ENCODE results near the gene FOXN3.
A peak's percentile ranks its signal among the peaks of the same experiment; 100 is the strongest.

Gene FOXN3

GRCh38 chr14:89267163-89267562 is 149.9 kb downstream of the FOXN3 start:
- no peak for DNase-seq
- TF ChIP-seq GATA1 (IDR thresholded peaks at IDR 0.05; ENCODE audit: low read depth, low read length) (no peak), POLR2A (IDR thresholded peaks at IDR 0.05; ENCODE audit: low read length) (no peak)

GRCh38 chr14:89266754-89267153 is 150.3 kb downstream of the FOXN3 start:
- TF ChIP-seq GATA1 (IDR thresholded peaks at IDR 0.05; ENCODE audit: low read depth, low read length) (no peak), POLR2A (IDR thresholded peaks at IDR 0.05; ENCODE audit: low read length) (no peak)
- DNase-seq: no peak

DNA sequence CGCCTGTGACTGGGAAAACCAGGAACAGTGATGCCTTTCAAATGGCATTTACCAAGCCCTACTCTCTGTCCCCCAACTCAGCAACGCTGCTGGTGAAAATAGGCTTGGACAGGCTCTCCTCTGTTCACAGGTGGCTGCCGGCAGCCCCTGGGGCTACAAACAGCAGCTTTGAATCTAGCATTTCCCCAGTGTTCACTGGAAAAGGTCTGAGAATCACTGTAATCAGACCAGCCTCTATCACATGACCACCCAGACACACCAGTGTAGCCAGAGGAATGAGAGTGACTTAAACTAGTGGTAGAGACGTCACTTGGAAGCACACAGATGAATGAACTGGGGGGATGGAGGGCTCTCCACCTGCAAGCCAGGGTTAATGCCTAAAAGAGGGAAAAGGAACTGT is 151.8 kb downstream of the FOXN3 start:
- DNase-seq: no peak
- no peak for TF ChIP-seq GATA1 (IDR thresholded peaks at IDR 0.05; ENCODE audit: low read depth, low read length)
- no peak for TF ChIP-seq POLR2A (IDR thresholded peaks at IDR 0.05; ENCODE audit: low read length)

- no peak for DNase-seq
- TF ChIP-seq POLR2A (IDR thresholded peaks at IDR 0.05; ENCODE audit: low read length): no peak
- no peak for TF ChIP-seq GATA1 (IDR thresholded peaks at IDR 0.05; ENCODE audit: low read depth, low read length)
These were observed 152.7 kb downstream of the FOXN3 start for GRCh38 chr14:89264196-89264800.

DNA sequence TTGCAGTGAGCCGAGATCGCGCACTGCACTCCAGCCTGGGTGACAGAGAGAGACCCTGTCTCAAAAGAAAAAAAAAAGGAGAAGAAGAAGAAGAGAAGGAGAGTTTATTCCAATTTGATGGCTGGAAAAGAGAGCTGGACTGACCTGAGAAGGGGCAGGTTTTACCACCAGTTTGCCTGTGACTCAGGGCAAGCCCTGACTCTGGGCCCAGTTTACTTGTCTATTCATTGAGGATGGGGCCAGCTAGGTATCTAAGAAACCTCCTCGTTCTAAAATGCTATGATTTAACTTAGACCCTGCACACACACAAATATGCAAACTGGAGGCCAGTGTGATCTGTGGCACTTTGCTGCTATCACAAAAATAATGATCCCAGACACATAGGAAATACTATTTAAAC is 155.0 kb downstream of the FOXN3 start:
- DNase-seq: no peak
- TF ChIP-seq GATA1 (IDR thresholded peaks at IDR 0.05; ENCODE audit: low read depth, low read length): no peak
- TF ChIP-seq POLR2A (IDR thresholded peaks at IDR 0.05; ENCODE audit: low read length): no peak

DNA sequence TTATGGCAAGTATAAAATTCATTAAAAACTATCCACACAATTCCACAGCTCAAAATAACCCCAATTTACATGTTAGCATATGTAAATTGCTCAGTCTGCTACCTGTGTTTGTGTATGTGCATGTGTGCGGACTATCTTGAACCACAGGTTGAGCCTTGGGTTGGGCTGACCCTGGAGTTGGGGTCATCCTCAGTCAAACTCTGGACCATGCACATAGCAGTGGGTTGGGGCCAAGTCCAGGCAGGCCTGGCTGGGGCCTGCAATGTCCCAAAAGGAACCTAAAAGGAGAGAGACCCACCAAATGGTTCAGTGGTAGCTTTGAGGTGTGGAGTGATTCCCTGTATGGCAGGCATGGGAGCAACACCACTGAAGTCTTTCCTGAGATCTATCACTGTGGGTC is 156.1 kb downstream of the FOXN3 start:
- TF ChIP-seq POLR2A (IDR thresholded peaks at IDR 0.05; ENCODE audit: low read length) (no peak), GATA1 (IDR thresholded peaks at IDR 0.05; ENCODE audit: low read depth, low read length) (no peak)
- DNase-seq: no peak

GRCh38 chr14:89259951-89260609 is 157.0 kb downstream of the FOXN3 start:
- no peak for DNase-seq
- no peak for TF ChIP-seq POLR2A (IDR thresholded peaks at IDR 0.05; ENCODE audit: low read length)
- TF ChIP-seq GATA1 (IDR thresholded peaks at IDR 0.05; ENCODE audit: low read depth, low read length): no peak

GRCh38 chr14:89258728-89259273 is 158.2 kb downstream of the FOXN3 start:
- TF ChIP-seq GATA1 (IDR thresholded peaks at IDR 0.05; ENCODE audit: low read depth, low read length) (no peak), POLR2A (IDR thresholded peaks at IDR 0.05; ENCODE audit: low read length) (no peak)
- DNase-seq: no peak

- DNase-seq: no peak
- TF ChIP-seq GATA1 (IDR thresholded peaks at IDR 0.05; ENCODE audit: low read depth, low read length): no peak
- TF ChIP-seq POLR2A (IDR thresholded peaks at IDR 0.05; ENCODE audit: low read length): no peak
These were observed 160.1 kb downstream of the FOXN3 start for GRCh38 chr14:89256951-89257350.

GRCh38 chr14:89256283-89256682 is 160.8 kb downstream of the FOXN3 start:
- no peak for TF ChIP-seq POLR2A (IDR thresholded peaks at IDR 0.05; ENCODE audit: low read length)
- TF ChIP-seq GATA1 (IDR thresholded peaks at IDR 0.05; ENCODE audit: low read depth, low read length): no peak

DNA sequence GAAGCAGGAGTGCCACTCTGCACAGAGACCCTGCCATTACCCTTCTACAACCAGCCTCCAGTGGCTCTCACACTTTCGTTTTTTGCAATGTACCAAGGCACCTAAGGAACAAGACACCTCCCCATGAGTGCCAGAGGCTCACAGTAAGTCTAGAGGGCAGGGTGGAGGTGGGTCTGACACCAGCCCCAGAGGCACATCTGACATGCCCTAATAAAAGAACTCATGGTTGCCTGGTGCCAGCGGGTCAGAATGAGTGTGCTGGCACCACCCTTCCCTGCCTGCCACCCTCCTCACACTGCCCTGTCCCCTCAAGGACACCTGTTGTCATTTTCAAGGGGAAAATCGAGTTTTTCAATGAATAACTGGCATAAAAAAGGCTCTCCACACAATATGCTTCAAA is 161.2 kb downstream of the FOXN3 start:
- TF ChIP-seq POLR2A (IDR thresholded peaks at IDR 0.05; ENCODE audit: low read length): no peak
- TF ChIP-seq GATA1 (IDR thresholded peaks at IDR 0.05; ENCODE audit: low read depth, low read length): no peak
- DNase-seq: no peak

More at GRCh38 chr14:89256283-89256682, 160.8 kb downstream of the FOXN3 start:
- DNase-seq: no peak

- no peak for DNase-seq
- no peak for TF ChIP-seq GATA1 (IDR thresholded peaks at IDR 0.05; ENCODE audit: low read depth, low read length)
- no peak for TF ChIP-seq POLR2A (IDR thresholded peaks at IDR 0.05; ENCODE audit: low read length)
These were observed 162.0 kb downstream of the FOXN3 start for GRCh38 chr14:89255012-89255411.

- no peak for DNase-seq
- TF ChIP-seq GATA1 (IDR thresholded peaks at IDR 0.05; ENCODE audit: low read depth, low read length): no peak
These were observed 162.7 kb downstream of the FOXN3 start for GRCh38 chr14:89254166-89254909.

- peak in 1 of 2 experiments; percentile 1 for DNase-seq
- no peak for TF ChIP-seq GATA1 (IDR thresholded peaks at IDR 0.05; ENCODE audit: low read depth, low read length)
- no peak for TF ChIP-seq POLR2A (IDR thresholded peaks at IDR 0.05; ENCODE audit: low read length)
These were observed 164.0 kb downstream of the FOXN3 start for GRCh38 chr14:89252887-89253532.

Data from erythroblast (primary cell).